ENCODE results near the gene CREB3L2. TPM values are rescaled to one million over a fixed set of nuclear protein-coding genes. Genes with fewer than 3 reads are reported as not detected.

The CREB3L2 gene
- total RNA-seq, 1 donor from 2014 or later: 32.2 TPM

- peak; percentile 77 for DNase-seq
These were observed 34.5 kb downstream of the CREB3L2 start for GRCh38 chr7:137967143-137968018.

GRCh38 chr7:137966641-137967142 is 35.2 kb downstream of the CREB3L2 start:
- DNase-seq: no peak

GRCh38 chr7:137965942-137966640 is 35.8 kb downstream of the CREB3L2 start:
- DNase-seq: no peak

GRCh38 chr7:137964824-137965545 is 36.9 kb downstream of the CREB3L2 start:
- DNase-seq: no peak

- no peak for DNase-seq
These were observed 38.9 kb downstream of the CREB3L2 start for GRCh38 chr7:137962875-137963507.

GRCh38 chr7:137962491-137962874 is 39.4 kb downstream of the CREB3L2 start:
- DNase-seq: no peak

- DNase-seq: no peak
These were observed 40.4 kb downstream of the CREB3L2 start for GRCh38 chr7:137961200-137962177.

GRCh38 chr7:137960020-137960419 is 41.9 kb downstream of the CREB3L2 start:
- no peak for DNase-seq

GRCh38 chr7:137958470-137959431 is 43.1 kb downstream of the CREB3L2 start:
- no peak for DNase-seq

GRCh38 chr7:137957887-137958286 is 44.0 kb downstream of the CREB3L2 start:
- DNase-seq: peak; percentile 22

GRCh38 chr7:137956591-137956990 is 45.3 kb downstream of the CREB3L2 start:
- no peak for DNase-seq

- no peak for DNase-seq
These were observed 45.7 kb downstream of the CREB3L2 start for GRCh38 chr7:137956183-137956582.

GRCh38 chr7:137954614-137955013 is 47.3 kb downstream of the CREB3L2 start:
- no peak for DNase-seq

GRCh38 chr7:137953665-137954470 is 48.0 kb downstream of the CREB3L2 start:
- peak; percentile 72 for DNase-seq

GRCh38 chr7:137953043-137953664 is 48.7 kb downstream of the CREB3L2 start:
- DNase-seq: no peak

- no peak for DNase-seq
These were observed 49.5 kb downstream of the CREB3L2 start for GRCh38 chr7:137952426-137952805.

GRCh38 chr7:137951700-137952425 is 50.0 kb downstream of the CREB3L2 start:
- no peak for DNase-seq

GRCh38 chr7:137950967-137951366 is 50.9 kb downstream of the CREB3L2 start:
- no peak for DNase-seq

Data from dermis blood vessel endothelial cell (primary cell).